GM18858 (cell line): ENCODE measurements around the gene RFXANK.
A peak's percentile ranks its signal among the peaks of the same experiment; 100 is the strongest.
"Not testable (repeated sequence)": the region's sequence is repeated elsewhere in the genome, so short reads cannot be mapped to it uniquely, and the experiment has no call there.

ENCODE experiments used
- ATAC-seq: cut with Tn5 transposase; IDR thresholded peaks from one replicate; pipeline ENCODE4 v1.9.1; 2021; ENCODE audit not compliant: unreplicated experiment

Gene RFXANK

GRCh38 chr19:19169236-19170052 lies 22.6 kb upstream of the RFXANK start:
- no peak for ATAC-seq

GRCh38 chr19:19170053-19170872 lies 21.8 kb upstream of the RFXANK start, which contains the start of gene MEF2B:
TSS of gene MEF2B (minus strand) at chr19:19170263. CDS start at chr19:19150735, 19,528 bp downstream.
- peak; percentile 80 for ATAC-seq

- ATAC-seq, result no peak
Measured at GRCh38 chr19:19170873-19171672, 21.0 kb upstream of the RFXANK start.

GRCh38 chr19:19171821-19172532 lies 20.1 kb upstream of the RFXANK start:
- ATAC-seq, result no peak

- ATAC-seq, result not testable (repeated sequence)
Measured at GRCh38 chr19:19173243-19173642, 18.8 kb upstream of the RFXANK start.

- ATAC-seq, result no peak
Measured at GRCh38 chr19:19176950-19177349, 15.1 kb upstream of the RFXANK start.

- no peak for ATAC-seq
Measured at GRCh38 chr19:19179548-19180441, 12.3 kb upstream of the RFXANK start.

GRCh38 chr19:19181488-19181998 lies 10.5 kb upstream of the RFXANK start:
- no peak for ATAC-seq

- ATAC-seq, result no peak
Measured at GRCh38 chr19:19185853-19186740, 6.0 kb upstream of the RFXANK start.

- no peak for ATAC-seq
Measured at GRCh38 chr19:19186742-19187141, 5.3 kb upstream of the RFXANK start.

- no peak for ATAC-seq
Measured at GRCh38 chr19:19191768-19192077, 335 bp upstream of the RFXANK start.

- no peak for ATAC-seq
Measured at GRCh38 chr19:19192910-19193423, 909 bp downstream of the RFXANK start.

- ATAC-seq, result no peak
Measured at GRCh38 chr19:19193926-19194325, 1.9 kb downstream of the RFXANK start.

- no peak for ATAC-seq
Measured at GRCh38 chr19:19201697-19202630, 9.9 kb downstream of the RFXANK start.

GRCh38 chr19:19202707-19203011 lies 10.6 kb downstream of the RFXANK start:
- no peak for ATAC-seq

GRCh38 chr19:19203012-19203856 lies 11.2 kb downstream of the RFXANK start, which contains the start of gene NR2C2AP:
TSS of gene NR2C2AP (minus strand) at chr19:19203414. CDS start at chr19:19203060, 354 bp downstream.
- ATAC-seq, result no peak
